Heart left ventricle (tissue), 13 donors: ENCODE data around the gene OXLD1.

Experiments
- POLR2A ChIP-seq, 2 donors: fragments of 450-650 bp; IDR thresholded peaks; one replicate each; pipeline ENCODE4 v1.6.1; 2017; ENCODE audit warnings: antibody characterized with exemption in 2 of 2, mild to moderate bottlenecking in 2 of 2, moderate library complexity in 2 of 2
- TF ChIP-seq, protein P1 (sequence below), 12 donors: fragments of 200-600 bp; sonication (generic) in 4 of 12; IDR thresholded peaks; one replicate each; pipeline versions ENCODE4 v1.5.0 to v1.8.0; 2018 to 2022; ENCODE audit warnings: antibody characterized with exemption in 12 of 12, mild to moderate bottlenecking in 5 of 12
- donor health status: ischemic (EF 13 %, LVEDD 7.1; RV severe dilation, severe dysfunction).
- donor health status: DM: no; HTN: yes; CAD: no.
- donor health status: DM: no; HTN: no; CAD: no.
- donor health status: ischemic (EF 25% LVEDD 6.9; RV normal size, moderate dysfunction).
- donor health status: ischemic (EF 25% LVEDD 5.7; RV mildly dilated, moderate dysfunction).
- donor health status: ischemic (EF 35%, LVEDD 5.7; RV mildly dilated, moderate dysfunction).
- donor health status: nonischemic (EF 11% LVEDD 7.7; RV severe dilation, severe dysfunction).
- donor health status: DM: yes; HTN: yes; CAD: no.
- donor health status: PGD.
- donor health status: ischemic (EF 29% LVEDD 5.4; RV normal size, mild dysfunction).
- donor health status: nonischemic (EF 23%, LVEDD 6.1; RV moderate dilation, normal function).

DNA sequence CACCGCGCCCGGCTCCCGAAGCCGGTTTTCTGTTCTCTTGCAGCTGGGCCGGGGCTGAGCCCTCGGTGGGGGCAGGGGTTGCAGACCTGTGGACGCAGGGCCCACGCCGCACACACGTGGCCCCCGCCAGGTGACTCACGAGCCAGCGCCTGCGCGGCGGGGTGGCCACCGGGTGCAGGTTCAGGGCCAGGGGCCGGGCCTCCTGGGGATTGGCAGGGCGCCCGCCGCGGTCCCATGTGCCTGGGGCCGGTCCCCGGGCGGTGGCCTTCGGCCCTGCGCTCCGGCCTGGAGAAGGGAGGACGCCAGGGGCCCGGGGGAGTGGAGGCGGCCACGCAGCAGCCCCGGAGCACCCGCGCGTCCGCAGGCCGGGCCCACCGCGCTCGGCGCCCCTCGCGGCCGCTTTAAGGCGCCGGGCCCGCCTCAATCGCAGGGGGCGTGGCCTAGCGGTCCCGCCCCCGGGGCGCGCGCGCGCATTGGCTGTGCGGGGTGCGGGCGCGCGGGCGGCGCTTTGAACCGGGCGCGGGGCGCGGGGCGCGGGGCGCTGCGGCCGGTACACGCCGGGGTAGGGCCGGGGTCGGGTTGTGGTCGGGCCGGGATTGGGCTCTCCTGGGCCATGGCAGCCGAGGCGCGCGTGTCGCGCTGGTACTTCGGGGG, 45.5 kb upstream of the OXLD1 start, which contains the start of gene SLC25A10:
- TF ChIP-seq, protein P1, sequence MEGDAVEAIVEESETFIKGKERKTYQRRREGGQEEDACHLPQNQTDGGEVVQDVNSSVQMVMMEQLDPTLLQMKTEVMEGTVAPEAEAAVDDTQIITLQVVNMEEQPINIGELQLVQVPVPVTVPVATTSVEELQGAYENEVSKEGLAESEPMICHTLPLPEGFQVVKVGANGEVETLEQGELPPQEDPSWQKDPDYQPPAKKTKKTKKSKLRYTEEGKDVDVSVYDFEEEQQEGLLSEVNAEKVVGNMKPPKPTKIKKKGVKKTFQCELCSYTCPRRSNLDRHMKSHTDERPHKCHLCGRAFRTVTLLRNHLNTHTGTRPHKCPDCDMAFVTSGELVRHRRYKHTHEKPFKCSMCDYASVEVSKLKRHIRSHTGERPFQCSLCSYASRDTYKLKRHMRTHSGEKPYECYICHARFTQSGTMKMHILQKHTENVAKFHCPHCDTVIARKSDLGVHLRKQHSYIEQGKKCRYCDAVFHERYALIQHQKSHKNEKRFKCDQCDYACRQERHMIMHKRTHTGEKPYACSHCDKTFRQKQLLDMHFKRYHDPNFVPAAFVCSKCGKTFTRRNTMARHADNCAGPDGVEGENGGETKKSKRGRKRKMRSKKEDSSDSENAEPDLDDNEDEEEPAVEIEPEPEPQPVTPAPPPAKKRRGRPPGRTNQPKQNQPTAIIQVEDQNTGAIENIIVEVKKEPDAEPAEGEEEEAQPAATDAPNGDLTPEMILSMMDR (IDR thresholded peaks at IDR 0.05) = peak in 4 of 12 donors; percentile 14 to 32 (median 20)
- TF ChIP-seq POLR2A (IDR thresholded peaks at IDR 0.05) = peak in 1 of 2 donors; percentile 52
